NAMALWA (cell line): ENCODE data around the gene AGBL4.

Experiments
- DNase-seq: peaks from one replicate; pipeline ENCODE4 v3.0.0-alpha.2; 2015; ENCODE audit warnings: low spot score

The AGBL4 gene

DNA sequence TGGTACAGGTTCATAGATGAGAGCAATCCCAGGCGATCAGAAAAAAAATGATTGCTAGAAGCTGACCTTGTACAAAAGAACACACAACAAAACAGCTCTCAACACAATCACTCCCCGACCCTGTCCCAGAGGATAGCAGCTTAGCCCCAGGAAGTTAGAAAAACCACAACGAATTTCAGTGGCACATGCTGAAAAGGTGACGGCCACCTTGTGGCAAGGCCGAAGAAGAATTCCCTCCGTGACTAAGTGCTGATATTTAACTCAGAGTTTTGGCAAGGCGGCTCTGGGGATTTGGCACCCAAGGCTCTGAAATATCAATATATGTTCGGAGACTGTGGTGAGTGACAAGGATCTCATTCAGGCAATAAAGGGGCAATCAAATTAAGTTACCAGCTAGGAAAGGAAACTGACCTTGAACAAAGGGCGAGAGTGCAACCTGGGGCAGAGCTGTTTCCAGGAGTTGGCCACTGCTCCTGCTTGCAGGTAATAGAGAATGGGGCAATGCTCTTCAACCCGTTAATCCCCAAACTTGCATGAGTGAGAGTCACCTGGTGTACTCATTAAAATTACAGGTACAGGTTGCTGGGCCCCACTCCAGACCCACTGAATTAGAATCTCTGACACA, 1343.2 kb downstream of the AGBL4 start:
- no peak for DNase-seq

DNA sequence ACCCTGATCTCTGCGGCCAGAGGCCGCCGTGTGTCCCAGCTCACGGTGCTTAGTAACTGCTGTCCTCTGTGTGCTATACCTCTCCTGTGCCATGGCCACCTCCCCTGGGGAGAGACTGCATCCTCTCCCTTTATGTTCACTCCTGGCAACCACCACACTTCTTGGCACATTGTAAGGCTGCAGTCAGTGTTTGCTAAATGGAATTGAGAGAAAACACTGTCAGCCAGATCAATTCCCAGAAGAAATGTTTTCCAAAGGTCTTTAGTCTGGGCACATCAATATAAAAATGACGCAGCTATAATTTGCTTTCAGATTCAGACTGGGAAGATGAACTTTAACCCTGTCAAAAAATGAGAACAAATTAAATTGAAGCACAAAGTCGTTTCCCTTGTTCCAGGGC, 1343.9 kb downstream of the AGBL4 start:
- DNase-seq, result no peak

DNA sequence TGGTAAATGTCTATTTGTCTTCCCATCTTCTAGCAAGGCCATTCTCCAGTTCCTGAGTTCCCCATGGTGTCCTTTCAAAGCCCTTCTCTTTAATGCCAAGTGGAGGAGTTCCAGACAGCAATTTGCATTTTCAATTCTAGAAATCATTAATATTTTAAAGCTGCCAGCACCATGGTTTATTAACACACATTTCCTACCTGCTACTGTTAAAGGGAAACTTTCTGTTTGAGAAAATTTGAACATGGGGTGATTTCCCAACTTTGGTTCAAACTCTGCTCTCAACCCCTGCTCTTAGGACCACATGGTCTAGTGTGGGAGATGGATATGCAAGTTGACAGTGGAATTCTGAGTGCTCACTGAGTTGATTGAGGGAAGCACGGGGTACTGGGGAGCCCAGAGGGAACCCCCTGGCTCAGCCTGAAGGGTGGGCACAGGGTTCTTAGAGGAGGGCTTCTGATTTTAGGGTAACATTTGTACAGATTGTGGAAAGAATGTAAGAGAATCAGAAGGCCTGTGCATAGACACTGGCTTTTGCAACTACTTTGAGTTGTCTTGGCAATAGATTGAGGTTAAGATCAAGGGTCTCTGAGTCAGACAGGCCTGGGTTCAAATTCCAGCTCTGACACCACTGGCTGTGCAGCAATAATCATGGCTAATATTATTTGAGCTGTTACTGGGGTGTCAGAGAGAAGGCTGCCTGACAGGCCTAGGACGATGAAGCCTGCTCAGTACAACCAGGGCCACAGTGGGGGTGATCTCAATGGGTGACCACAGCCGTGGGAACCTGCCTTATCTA, 1344.8 kb downstream of the AGBL4 start:
- no peak for DNase-seq

DNA sequence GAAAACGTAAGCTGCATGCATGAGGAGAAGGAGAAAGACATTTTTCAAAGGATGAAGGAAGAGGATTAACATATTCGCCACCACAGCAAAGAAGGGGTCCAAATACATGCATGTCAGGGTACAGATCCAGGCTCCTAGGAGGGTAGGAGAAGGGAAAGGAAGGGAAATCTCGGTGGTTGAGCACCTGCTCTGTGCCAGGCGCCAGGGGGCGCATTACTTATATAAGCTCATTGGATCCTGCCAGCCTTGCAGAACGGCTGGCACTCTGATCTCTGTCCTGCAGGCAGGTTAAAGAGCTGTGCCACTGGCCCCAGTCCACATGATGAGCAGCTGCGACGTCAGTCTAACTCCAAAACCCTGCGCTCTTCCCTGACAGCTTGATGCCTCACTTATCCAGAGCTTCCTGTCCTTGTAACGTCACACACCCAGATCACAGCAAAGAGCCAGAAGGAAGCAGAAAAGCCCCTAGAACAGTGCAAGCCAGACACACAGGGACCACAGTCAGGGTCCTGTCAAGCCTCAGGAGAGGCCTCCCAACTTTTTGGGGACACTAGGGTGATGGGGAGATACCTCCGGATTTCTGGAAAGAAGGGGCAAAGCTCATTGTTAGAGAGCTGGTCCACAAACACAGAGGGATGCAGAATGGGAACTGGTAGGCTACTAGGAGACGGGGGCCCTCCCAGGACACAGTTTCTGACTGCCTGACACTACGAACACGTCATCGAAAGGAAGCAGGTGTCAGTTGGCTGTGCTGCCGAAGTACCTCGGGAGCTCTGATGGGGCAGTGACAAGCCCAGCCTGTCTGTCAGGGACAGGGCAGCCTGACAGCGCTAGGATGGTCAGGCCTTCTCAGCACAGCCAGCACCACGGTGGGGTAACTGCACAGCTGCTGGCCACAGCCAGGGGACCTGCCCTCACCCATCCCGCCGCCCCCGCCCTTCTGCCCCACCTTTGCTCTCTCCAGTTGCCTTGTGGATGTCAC, 1346.2 kb downstream of the AGBL4 start:
- peak; percentile 62 for DNase-seq

DNA sequence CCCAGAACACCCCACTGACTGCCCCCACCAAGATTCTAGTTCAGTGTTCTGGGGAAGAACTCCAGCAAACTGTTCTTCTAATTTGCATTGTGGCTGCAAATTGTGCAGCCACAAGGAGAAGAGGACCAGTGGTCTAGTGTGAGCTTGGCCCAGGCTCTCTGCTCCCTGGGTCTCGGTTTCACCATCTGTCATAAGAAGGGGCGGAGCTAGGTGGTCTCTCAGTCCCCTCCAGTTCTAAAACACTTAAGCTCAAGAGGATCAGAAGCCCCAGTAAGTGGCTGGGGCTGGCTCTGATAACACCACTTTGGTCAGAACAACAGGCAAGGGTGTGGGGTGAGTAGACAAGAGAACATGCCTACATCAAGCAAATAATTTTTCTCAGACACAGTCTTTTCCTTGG, 1346.9 kb downstream of the AGBL4 start:
- DNase-seq, result no peak

DNA sequence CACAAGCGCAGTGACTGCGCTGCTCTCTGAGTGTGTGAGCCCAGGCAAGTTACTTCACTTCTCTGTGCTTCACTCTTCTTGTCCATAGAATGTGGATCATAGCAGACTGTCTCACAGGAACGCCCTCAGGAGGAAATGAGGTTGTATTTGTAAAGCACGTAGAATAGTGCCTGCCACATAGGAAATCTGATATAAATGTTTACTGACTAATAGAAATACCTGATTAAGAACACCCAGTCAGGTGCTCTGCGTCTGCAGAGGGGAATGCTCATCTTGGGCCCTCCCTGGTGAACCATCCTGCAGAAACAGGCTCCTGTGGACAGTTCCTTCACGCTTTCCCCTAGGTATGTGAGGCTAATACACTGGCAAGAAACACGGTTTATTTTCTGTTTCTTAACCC, 1347.4 kb downstream of the AGBL4 start:
- no peak for DNase-seq

DNA sequence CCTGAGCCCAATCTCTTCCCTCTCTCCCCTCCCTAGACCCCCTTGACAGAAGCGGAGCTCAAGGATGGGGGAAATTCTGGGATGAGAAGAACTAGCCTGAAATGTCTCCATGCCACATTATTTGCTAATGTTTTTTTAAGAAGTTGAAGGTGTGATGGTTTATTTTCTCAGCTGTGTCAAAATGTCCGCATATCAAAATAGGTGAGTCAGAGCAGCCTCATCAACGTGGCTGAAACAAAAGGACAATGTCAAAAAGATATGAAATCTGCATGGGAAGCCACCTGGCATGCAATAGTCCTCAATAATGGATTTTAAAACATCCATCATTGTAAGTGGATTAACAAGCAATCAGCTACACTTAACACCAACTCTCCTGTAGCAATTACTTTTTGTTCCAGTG, 1348.5 kb downstream of the AGBL4 start:
- no peak for DNase-seq

DNA sequence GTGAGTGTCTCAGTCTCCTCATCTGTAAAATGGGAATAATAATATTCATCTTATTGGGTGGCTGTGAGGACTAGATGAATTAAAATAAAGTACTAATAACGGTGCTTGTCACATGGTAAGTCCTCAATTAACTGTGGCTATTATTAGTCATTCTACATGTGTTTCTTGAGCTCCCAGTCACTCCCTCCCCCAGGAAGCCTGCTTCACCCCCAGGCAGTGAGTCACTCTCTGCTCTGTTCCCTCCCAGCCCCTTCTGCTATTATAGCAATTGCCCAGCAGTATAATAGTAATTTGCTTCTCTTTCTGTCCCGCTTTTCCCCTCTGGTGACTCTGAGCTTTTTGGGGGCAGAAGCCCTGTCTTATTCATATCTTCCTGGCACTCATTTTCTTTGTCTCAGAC, 1349.1 kb downstream of the AGBL4 start:
- no peak for DNase-seq

DNA sequence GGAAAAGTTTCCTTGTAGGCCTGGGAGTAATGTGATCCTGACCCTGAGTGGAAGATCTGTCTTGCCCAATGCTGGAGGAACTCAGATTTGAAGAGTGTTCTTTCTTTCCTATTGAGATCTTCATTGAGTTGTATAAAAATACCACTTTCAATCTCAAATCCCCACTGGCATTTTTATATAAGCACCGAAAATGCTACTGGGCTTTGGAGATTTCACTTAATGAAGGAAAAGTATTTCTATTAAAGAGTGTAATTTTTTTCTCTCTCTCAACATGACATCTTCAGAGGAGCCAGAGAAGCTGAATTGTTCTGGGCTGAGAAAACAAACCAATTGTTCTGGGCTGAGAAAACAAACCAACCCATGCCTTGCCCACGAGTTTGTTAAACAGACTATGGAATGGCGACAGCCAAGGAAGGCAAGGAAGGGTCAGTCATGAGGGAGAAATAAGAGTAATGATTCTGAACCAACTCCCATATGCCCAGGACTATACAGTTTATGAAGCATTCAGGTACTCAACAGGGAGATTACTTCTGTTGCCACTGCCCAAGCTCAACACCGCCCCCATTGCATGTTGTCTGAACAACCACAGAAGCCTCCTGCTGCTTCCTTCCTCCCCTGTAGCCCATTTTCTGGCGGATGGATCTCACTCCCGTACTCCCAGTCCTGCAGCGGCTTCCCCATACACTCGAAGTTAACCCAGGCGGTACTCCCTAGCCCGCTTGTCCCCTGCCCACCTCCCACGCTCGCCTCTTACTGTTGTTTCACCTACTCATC, 1350.2 kb downstream of the AGBL4 start:
- DNase-seq, result peak; percentile 5

DNA sequence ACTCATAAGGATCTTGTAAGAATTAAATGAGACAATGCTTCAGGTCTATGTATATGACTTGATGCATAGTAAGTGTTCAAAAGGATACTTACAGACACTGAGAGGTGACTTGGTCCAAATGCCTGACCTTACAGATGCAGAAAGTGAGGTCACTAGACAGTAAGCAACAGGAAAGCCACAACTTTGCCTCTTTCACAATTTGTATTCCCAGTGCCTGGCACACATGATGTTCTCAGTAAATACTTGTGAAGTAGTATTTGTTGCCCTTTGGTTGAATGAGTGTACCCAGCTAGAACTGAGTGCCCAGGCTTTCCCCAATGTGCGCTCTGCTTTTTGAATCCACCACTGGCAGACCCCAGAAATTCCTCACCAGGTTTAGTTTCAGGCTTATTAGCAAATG, 1352.2 kb downstream of the AGBL4 start:
- DNase-seq, result no peak

DNA sequence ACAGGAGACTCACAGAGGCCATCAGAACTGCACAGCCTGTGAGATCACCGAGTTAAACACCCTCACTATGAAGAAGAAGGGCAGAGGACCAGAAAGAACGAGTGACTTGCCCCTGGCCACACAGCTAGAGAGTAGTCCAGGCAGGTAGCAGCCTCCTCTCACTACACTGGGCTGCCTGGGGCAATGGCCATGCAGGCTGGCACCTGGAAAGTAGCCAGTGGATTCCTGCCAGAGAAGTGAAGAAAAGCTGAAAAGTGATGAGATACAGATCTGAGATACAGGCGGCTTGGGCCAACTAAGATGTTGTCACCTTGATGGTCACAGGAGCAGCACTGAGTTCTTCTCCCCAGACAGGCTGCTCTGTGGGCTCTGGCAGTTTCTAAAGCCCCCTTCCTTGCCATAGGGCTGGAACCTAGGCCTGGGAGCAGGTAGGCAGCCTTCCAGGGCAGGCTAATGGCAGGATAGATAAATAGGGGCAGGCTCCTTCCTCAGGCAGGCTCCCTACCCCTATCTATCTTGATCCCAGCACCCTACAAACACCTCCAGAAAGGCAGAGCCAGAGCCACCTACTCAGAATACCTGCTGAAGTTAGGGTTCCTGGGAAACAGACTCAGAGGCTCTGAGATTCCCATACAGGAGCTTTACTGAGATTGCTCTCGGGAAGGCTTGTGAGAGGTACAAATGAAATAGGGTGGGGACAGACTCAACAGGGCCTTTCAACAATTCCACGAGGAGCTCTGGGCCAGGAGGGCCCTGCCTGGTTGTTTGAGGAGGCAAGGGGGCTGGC, 1353.3 kb downstream of the AGBL4 start:
- no peak for DNase-seq

DNA sequence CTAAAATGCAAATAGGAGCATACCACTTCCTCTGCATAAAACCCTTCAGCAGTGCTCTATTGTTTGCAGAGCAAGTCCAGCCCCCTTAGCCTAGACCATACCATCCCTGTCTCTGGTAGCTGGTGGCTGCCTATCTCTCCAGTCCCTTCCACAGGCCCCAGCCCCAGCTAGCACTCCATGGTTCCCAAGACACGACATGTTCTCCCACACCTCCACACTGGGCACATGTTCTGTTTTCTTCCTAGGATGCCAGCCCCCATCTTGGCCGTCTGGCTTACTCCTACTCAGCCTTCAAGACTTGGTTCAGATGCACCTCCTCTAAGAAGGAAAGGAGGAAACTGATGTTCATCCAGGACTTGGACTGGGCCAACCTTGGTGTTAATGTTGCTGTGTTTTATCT, 1355.4 kb downstream of the AGBL4 start:
- no peak for DNase-seq

DNA sequence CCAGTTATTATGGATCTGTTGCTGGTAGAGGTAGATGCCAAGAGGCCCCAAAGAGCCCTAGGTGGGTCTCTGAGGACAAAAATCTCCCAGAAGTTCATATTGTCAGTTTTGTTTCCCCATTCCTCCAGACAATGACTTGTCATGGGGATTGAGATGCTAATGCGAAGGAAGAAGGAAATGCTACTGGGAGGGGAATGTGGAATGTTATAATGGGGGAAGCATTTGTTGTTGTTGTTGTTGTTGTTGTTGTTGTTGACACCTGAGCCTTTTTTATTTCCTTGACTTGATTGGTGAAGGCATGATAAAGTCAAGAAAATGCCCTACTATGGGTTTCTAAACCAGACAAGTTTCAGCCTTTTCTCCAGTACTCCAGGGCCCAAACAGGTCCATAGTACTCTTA, 1356.0 kb downstream of the AGBL4 start:
- no peak for DNase-seq

DNA sequence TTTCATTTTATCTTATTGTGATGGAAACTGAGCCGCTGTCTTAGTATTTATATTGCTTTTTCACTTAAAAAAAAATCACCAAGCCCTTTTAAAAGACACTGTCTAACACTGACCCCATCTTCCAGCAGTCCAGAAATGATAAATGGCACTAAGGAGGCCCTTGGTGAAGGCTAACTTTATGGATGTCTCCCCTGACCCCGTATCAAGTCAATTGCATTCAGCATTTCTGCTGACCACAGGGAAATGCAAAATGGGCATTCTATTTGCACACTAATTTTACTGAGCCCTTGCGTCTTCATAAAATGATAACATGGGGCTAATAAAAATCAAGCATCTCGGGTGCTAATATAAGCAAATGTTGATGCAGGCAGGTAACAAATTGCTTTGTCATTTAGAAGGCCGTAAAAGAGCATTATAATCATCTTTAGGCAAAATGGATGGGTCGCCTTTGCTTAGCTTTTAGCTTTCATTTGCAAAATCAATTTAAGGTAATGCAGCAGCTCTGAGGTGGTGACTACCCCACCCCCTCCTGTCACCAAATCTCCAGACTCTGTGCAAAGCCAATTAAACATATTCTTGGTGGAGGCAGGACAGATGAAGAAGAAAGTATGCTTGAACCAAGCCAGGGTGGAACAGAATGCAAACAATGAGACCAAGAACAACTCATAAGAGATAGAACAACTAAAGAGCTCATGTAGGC, 1357.9 kb downstream of the AGBL4 start:
- DNase-seq, result no peak

DNA sequence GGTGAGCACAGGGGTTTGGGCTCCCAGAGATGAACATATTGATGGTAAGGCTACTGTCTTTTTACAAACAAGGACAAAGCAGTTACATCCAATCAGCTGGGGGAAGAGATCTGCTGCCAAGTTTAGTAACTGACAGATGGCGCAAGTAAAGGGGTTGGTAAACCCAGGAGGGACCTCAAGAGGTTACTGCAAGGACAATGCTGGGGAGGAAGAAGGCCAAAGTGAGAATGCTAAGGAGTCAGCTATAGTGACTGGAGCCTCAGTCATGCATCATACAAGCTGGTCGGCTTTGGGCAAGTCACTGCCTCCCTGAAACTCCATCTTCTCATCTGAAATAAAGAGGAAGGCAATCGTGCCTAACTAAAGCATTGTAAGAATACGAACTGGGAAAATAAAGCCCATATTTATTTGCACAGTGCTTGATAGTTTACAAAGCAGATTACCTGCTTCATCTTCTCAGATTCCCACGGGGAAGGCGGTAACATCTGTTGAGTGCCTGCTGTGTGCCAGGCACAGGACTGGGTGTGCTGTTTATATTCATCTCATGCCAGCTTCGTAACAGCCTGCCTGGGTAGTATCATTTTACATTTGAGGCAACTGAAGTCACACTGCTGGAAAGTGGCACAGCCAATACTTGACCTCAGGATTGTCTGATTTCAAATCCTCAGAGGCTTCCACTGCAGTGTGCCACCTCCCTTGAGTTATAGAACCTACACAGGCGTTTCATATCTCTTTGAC, 1361.9 kb downstream of the AGBL4 start:
- no peak for DNase-seq

DNA sequence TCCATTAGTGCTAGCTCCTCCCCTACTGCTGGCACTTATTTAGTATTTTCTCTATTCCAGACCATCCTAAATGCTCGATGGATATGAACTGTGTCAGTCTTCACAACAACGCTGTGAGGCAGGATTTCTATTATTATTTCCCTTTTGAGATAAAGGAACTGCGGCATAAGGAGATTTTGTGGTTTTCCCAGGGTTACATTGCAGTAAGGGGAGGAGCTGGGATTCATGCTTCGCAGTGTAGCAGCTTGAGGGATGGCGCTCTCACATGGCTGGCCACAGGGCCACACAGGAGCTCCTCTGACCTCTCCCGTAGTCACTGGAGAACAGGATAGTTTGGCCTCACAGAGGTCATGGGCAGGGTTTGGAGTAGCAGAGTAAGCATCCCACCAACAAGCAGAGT, 1364.0 kb downstream of the AGBL4 start:
- no peak for DNase-seq

DNA sequence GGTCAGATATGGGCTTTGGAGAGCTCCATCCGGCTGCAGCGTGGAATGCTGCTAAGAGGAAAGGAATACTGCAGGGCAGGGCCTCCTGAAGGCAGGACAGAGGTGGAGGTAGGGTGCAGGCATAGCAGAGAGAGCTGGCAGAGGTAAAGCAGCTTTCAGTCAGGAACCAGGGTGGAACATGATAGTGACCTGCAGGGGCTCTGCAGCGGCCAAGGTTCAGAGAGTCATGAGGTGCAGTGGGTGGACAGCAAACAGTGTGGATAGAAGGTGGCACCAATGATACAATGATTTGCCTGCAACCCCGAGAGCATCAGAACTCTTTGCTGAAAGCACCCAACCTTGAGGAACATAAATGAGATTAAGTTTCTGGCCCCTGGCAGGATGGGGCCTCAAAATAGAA, 1366.3 kb downstream of the AGBL4 start:
- DNase-seq, result no peak

DNA sequence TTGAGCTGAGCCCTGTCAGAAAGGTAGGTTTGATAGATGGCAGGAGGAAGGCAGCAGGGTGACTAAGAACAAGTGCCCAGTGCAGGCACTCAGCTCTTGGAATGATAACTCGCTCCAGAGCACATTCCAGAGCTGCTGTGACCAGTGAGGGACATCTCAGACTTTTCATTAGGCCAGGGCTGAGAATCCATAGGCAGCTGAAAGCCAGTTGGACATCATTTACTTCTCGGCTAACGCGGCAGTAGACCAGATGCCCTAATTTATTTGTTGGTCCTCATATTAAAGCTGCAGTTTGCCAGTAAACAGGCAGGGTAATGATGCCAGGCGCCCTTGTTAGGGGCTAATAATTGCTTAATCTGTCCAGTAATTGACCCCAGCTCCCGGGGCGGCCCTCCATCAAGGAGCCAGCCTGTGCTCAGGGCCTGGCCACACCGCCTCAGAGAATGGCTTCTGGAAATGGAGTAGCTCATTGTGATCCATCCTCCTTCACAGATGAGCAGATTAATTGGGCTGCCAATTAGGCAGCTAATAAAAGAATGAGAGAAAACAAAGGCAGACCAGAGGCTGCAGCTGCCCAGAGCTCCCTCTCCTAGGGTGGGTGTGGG, 1369.0 kb downstream of the AGBL4 start:
- DNase-seq, result no peak

DNA sequence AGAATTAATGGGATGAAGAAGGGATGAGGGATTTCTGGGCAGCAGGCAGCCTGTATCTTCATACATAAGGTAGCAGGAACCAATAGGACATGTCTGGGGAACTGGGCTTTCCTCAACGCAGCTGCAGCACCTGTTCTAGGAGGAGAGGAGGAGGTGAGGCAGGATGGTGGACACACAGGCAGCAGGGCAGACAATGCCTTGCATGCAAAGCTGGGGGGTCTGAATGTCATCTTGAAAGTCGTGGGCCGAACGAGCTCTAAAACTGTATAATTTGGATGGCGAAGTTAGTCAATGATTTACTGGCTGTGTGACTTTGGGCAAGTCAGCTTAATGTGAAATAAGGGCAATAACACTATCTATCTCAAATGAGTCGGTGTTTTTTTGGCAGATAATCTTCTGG, 1371.4 kb downstream of the AGBL4 start:
- DNase-seq, result no peak
